Stomach (tissue), 9 donors: ENCODE results near the gene CSRP1. TPM values are rescaled to one million over a fixed set of nuclear protein-coding genes. Genes with fewer than 3 reads are reported as not detected.

ENCODE experiments used
- DNase-seq, 2 donors: peaks; one replicate each; pipeline versions ENCODE4 v3.0.0 to v3.0.0-alpha.2; 2013 to 2019
- H3K27ac ChIP-seq, 5 donors: fragments of 200-600 bp in 4 of 5; sonication (generic) in 4 of 5; one replicate each; pipeline ENCODE4 v1.5.1; 2013 to 2019; ENCODE audit warnings: mild to moderate bottlenecking in 1 of 5, moderate library complexity in 1 of 5
- H3K27me3 ChIP-seq, 3 donors: fragments of 200-600 bp; sonication (generic); one replicate each; pipeline ENCODE4 v1.5.1; 2017 to 2019; ENCODE audit warnings: mixed run types in 1 of 3
- H3K36me3 ChIP-seq, 4 donors: fragments of 200-600 bp; sonication (generic); 1 replicate in 3 of 4; 2 replicates in 1 of 4; pipeline ENCODE4 v1.5.1; 2016 to 2019
- H3K4me1 ChIP-seq, 4 donors: fragments of 200-600 bp; sonication (generic); one replicate each; pipeline ENCODE4 v1.5.1; 2016 to 2019
- H3K4me3 ChIP-seq, 4 donors: fragments of 200-600 bp; sonication (generic) in 3 of 4; one replicate each; pipeline ENCODE4 v1.5.1; 2016 to 2019; ENCODE audit warnings: mild to moderate bottlenecking in 1 of 4
- H3K9me3 ChIP-seq, 4 donors: fragments of 200-600 bp; sonication (generic); one replicate each; pipeline ENCODE4 v1.5.1; 2016 to 2019
- EP300 ChIP-seq: sonication (generic); formaldehyde crosslinking; IDR thresholded peaks from one replicate; pipeline ENCODE4 v1.6.1; 2017; ENCODE audit warnings: antibody characterized with exemption
- POLR2A ChIP-seq, 4 donors: fragments of 450-650 bp; IDR thresholded peaks; one replicate each; pipeline ENCODE4 v1.6.1; 2016; ENCODE audit warnings: antibody characterized with exemption in 4 of 4, control low read depth in 2 of 4, mild to moderate bottlenecking in 1 of 4, moderate library complexity in 1 of 4
- POLR2AphosphoS5 ChIP-seq, 3 donors: sonication (generic); formaldehyde crosslinking; IDR thresholded peaks; one replicate each; pipeline ENCODE4 v1.6.1; 2016; ENCODE audit warnings: antibody characterized with exemption in 3 of 3
- WGBS, 5 donors: extraction: QIAGEN DNeasy Blood & Tissue Kit in 3 of 5; methylation state at CpG; one replicate each; pipeline versions ENCODE4 v1.1.5 to v1.1.7; 2013 to 2018; 5-methylcytosine and 5-hydroxymethylcytosine counted together
- intact Hi-C: fragments of 100-400 bp; cut with DNase I; formaldehyde crosslinking; loops from one replicate; pipeline ENCODE4 v1.15.1; 2023; ENCODE audit warnings: low total_unique reads
- polyA plus RNA-seq, 3 donors: library from polyadenylated mRNA; stranded (reverse); fragments of 200-250 nt; gene quantifications; one replicate each; pipeline ENCODE4 v1.2.3, GENCODE V29; 2013
- total RNA-seq, 5 donors: library from RNA; depleted of rRNA; stranded (reverse); fragments of >200 nt; gene quantifications; one replicate each; pipeline versions ENCODE4 v1.1.0 to v1.2.3, GENCODE V29; 2014 to 2016
- TF ChIP-seq, protein P1 (sequence below), 7 experiments: fragments of 450-650 bp in 4 of 7; fragments of 200-600 bp in 3 of 7; sonication (generic) in 3 of 7; IDR thresholded peaks; one replicate each; pipeline ENCODE4 v1.5.1; 2016 to 2019; ENCODE audit warnings: antibody characterized with exemption in 7 of 7, control low read depth in 2 of 7, mild to moderate bottlenecking in 1 of 7
- donor health status: healthy with polysubstance abuse.
- donor health status: Bipolar disorder and iron deficiency.
- donor health status: healthy.

The CSRP1 gene
- total and polyA plus RNA-seq, 8 donors, result 220 to 2,162 (median 528) TPM

DNA sequence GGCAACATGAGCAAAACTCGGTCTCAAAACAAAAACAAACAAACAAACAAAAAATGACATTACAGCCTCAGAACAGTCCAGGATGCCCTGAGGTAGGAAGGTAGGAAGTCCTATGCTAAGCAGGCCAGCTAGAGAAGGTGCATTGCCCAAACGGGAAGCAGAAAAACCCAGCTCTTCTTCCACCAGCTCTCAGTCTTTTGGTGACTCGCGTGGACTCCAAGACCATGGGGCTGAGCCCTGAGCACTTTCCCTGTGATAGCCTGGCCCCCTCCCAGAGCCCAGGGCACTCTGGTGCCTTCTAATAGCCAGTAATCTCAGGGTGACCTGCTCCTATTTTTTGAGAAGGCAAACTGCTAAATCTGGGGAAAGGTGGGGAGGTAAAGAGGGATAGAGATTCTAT is 54.1 kb downstream of the CSRP1 start:
- TF ChIP-seq EP300, result no peak
- TF ChIP-seq POLR2AphosphoS5 (IDR thresholded peaks at IDR 0.05), result peak in 1 of 3 donors; percentile 15
- H3K9me3 ChIP-seq, result no peaks in the 10 kb centered on the region
- no peak overlapping the region for H3K4me3 ChIP-seq
- peaks cover 0 to 7% (median 0%) of the 10 kb centered on the region in 3 donors for H3K27me3 ChIP-seq
- 27 to 88% (median 53%) methylated on average over 4 of the region's 4 CpGs for WGBS, 5 donors
- intact Hi-C loops, result no loop called here
- H3K27ac ChIP-seq, result no peak overlapping the region
- H3K4me1 ChIP-seq, result peaks cover 16 to 45% (median 27%) of the 10 kb centered on the region in 4 donors
- no peak for DNase-seq
- H3K36me3 ChIP-seq, result no peaks in the 10 kb centered on the region

DNA sequence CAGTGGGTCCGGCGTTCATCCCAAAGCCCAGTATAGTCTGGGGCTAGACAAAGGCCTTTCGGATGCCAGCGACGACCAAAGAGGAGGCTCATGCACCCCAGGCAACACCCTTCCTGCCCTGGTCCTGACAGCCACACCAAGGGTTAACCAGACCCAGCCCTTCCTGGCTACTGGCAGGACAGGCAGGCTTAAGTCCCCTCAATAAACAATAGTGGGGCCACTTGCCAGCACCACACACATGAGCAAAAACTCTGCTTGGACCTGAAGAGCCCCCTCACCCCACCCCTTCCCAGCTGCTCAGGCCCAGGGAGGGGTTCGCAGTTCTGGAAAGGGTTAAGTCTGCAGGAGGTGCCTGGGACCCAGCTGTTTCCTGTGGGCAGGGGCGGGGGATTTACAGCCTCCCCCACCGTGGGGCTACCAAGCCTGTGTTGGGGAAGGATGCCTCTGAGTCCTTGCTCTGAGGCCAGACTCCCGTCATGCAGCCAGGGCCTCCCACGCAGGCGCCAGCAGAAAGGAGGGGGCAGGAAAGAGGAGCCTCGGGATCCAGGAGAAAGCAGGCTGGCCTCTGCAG is 56.1 kb downstream of the CSRP1 start:
- intact Hi-C loops, result no loop called here
- 24 to 40% (median 37%) methylated on average over 9 to 12 of the region's 12 CpGs for WGBS, 5 donors
- no peaks in the 10 kb centered on the region for H3K9me3 ChIP-seq
- H3K4me1 ChIP-seq, result peaks cover 6 to 30% (median 24%) of the 10 kb centered on the region in 4 donors
- no peaks in the 10 kb centered on the region for H3K36me3 ChIP-seq
- H3K4me3 ChIP-seq, result no peak overlapping the region
- peaks cover 0 to 7% (median 0%) of the 10 kb centered on the region in 3 donors for H3K27me3 ChIP-seq
- TF ChIP-seq EP300 (no peak), POLR2AphosphoS5 (IDR thresholded peaks at IDR 0.05) (no peak), POLR2A (IDR thresholded peaks at IDR 0.05) (no peak)
- TF ChIP-seq, protein P1, sequence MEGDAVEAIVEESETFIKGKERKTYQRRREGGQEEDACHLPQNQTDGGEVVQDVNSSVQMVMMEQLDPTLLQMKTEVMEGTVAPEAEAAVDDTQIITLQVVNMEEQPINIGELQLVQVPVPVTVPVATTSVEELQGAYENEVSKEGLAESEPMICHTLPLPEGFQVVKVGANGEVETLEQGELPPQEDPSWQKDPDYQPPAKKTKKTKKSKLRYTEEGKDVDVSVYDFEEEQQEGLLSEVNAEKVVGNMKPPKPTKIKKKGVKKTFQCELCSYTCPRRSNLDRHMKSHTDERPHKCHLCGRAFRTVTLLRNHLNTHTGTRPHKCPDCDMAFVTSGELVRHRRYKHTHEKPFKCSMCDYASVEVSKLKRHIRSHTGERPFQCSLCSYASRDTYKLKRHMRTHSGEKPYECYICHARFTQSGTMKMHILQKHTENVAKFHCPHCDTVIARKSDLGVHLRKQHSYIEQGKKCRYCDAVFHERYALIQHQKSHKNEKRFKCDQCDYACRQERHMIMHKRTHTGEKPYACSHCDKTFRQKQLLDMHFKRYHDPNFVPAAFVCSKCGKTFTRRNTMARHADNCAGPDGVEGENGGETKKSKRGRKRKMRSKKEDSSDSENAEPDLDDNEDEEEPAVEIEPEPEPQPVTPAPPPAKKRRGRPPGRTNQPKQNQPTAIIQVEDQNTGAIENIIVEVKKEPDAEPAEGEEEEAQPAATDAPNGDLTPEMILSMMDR (IDR thresholded peaks at IDR 0.05), result no peak
- DNase-seq, result peak in 1 of 2 donors; percentile 85
- H3K27ac ChIP-seq, result peak overlapping the region; percentile 27 to 64 (median 43)

DNA sequence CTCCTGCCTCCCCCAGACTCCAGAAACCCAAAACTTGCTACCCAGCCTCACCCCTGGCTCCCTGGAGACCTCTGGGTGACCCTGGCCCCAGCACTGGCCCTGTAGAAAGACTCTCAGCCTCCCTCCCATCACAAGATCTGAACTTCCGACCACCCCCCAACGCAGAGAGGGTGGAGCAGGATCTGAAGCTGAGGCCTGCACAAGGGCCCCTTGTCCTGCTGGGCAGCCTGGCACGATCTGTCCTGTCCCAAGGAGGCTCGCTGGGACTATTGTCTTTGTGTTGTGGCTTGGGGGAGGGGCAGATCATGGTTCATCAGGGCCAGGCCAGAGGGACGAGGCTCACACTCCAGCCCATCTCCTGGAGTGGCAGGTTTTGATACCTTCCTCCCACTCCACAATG is 57.9 kb downstream of the CSRP1 start:
- H3K27me3 ChIP-seq, result peaks cover 0 to 7% (median 0%) of the 10 kb centered on the region in 3 donors

DNA sequence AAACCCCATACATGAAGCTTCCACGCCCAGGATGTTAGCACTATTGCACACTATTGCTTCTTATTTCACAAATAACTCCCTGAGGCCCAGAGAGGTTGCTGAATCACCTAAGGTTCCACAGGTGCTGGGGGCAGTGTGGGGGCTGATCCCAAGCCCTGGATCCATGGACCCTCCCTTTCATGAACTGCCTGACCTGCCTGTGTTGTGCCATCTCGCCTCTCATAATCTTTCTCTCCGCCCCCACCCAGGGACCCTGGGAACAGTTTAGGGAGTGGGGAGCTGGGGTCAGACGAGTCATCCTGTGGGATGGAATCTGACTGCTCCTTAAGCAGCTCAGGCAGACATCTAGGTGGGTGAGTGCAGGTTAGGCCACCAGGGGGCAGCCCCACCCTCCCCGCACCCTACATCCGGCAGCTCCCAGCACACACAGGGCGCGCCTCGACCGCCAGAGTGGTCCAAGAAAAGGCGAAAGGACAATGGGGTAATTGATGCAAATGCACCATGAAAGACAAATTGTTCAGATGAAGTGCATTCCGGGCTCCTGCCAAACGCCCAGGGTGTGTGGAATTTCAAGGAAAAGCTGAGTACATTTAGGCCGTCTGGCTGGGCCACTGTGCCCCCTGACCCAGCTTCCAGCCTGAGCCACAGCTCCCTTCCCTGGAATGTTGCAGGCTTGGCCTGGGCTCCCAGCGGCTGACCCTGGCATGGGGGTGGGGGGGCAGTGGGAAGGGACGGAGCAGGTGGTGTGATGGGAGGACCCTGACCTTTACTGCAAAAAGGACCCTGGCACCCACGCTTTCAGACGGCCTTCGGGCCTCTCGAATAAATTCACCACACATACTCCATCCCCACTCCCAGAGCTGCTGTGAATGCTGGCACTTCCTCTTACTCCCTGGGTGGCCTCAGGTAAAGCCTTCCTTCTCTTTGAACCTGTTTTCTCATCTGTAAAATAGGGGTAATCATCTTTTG is 58.7 kb downstream of the CSRP1 start:
- Histone ChIP-seq H3K4me1 (peaks cover 6 to 27% (median 21%) of the 10 kb centered on the region in 4 donors), H3K27me3 (peaks cover 0 to 7% (median 0%) of the 10 kb centered on the region in 3 donors), H3K36me3 (no peaks in the 10 kb centered on the region), H3K27ac (peak overlapping the region in 4 of 5 donors; percentile 0 to 47 (median 18)), H3K9me3 (no peaks in the 10 kb centered on the region), H3K4me3 (no peak overlapping the region)
- WGBS, 5 donors, result 27 to 33% (median 31%) methylated on average over 20 of the region's 20 CpGs
- peak; percentile 81 to 92 for DNase-seq
- peak in 2 of 3 donors; percentile 22 to 24 for TF ChIP-seq POLR2AphosphoS5 (IDR thresholded peaks at IDR 0.05)
- TF ChIP-seq, protein P1 (IDR thresholded peaks at IDR 0.05), result peak in 5 of 7 experiments; percentile 76 to 84 (median 79)
- no peak for TF ChIP-seq POLR2A (IDR thresholded peaks at IDR 0.05)
- intact Hi-C loops, result no loop called here

More for the DNA sequence above, 57.9 kb downstream of the CSRP1 start:
- Histone ChIP-seq H3K9me3 (no peaks in the 10 kb centered on the region), H3K4me3 (no peak overlapping the region), H3K4me1 (peaks cover 6 to 27% (median 21%) of the 10 kb centered on the region in 4 donors), H3K36me3 (no peaks in the 10 kb centered on the region), H3K27ac (peak overlapping the region in 4 of 5 donors; percentile 0 to 47 (median 18))
- intact Hi-C loops, result no loop called here
- no peak for TF ChIP-seq EP300
- no peak for TF ChIP-seq POLR2AphosphoS5 (IDR thresholded peaks at IDR 0.05)
- TF ChIP-seq, protein P1 (IDR thresholded peaks at IDR 0.05), result no peak
- no peak for TF ChIP-seq POLR2A (IDR thresholded peaks at IDR 0.05)
- 53 to 87% (median 61%) methylated on average over 3 to 5 of the region's 5 CpGs for WGBS, 5 donors
- DNase-seq, result peak in 1 of 2 donors; percentile 50
